ENCODE measurements around the gene RNF4.

RNF4 gene

GRCh38 chr4:2443956-2444740 lies 24.8 kb upstream of the RNF4 start:
- Histone ChIP-seq H3K4me1 (ENCODE audit: control extremely low read depth in 1 of 4, control insufficient read depth in 4 of 4, insufficient read depth in 4 of 4, low read length in 3 of 4) (peaks cover 0 to 16% (median 13%) of the 10 kb centered on the region in 4 experiments), H3K27ac (ENCODE audit: insufficient read depth in 1 of 2, low read depth in 1 of 2, low read length in 2 of 2, poor library complexity in 1 of 2, severe bottlenecking in 2 of 2) (no peak overlapping the region), H3K4me3 (ENCODE audit: control insufficient read depth in 1 of 7, extremely low read depth in 1 of 7, insufficient read depth in 4 of 7, low read depth in 2 of 7, low read length in 6 of 7) (no peak overlapping the region), H3K9me3 (ENCODE audit: control extremely low read depth in 1 of 5, control insufficient read depth in 4 of 5, insufficient read depth in 2 of 5, low read depth in 1 of 5, low read length in 4 of 5) (no peaks in the 10 kb centered on the region), H3K27me3 (replicated peaks in 2 of 5; ENCODE audit: control insufficient read depth in 4 of 5, insufficient read depth in 5 of 5, low read length in 4 of 5) (no peaks in the 10 kb centered on the region), H3K36me3 (ENCODE audit: control insufficient read depth in 4 of 4, insufficient read depth in 4 of 4, low read length in 3 of 4) (no peaks in the 10 kb centered on the region)
- DNase-seq: peak in 2 of 3 donors; percentile 42 to 44
- WGBS (ENCODE audit: insufficient coverage): 84% methylated on average over 4 of the region's 7 CpGs
- CTCF ChIA-PET: interaction anchor here (0.6 to 3.2 kb wide), 13 partner anchors 10 to 91 kb away, joined by 3 to 26 read pairs (median 4); no protein-coding TSS in a partner anchor
- POLR2A ChIA-PET: no interaction called here

GRCh38 chr4:2445130-2445529 lies 23.8 kb upstream of the RNF4 start:
- Histone ChIP-seq H3K36me3 (ENCODE audit: control insufficient read depth in 4 of 4, insufficient read depth in 4 of 4, low read length in 3 of 4) (no peaks in the 10 kb centered on the region), H3K4me3 (ENCODE audit: control insufficient read depth in 1 of 7, extremely low read depth in 1 of 7, insufficient read depth in 4 of 7, low read depth in 2 of 7, low read length in 6 of 7) (no peak overlapping the region), H3K27ac (ENCODE audit: insufficient read depth in 1 of 2, low read depth in 1 of 2, low read length in 2 of 2, poor library complexity in 1 of 2, severe bottlenecking in 2 of 2) (no peak overlapping the region), H3K27me3 (replicated peaks in 2 of 5; ENCODE audit: control insufficient read depth in 4 of 5, insufficient read depth in 5 of 5, low read length in 4 of 5) (no peaks in the 10 kb centered on the region), H3K4me1 (ENCODE audit: control extremely low read depth in 1 of 4, control insufficient read depth in 4 of 4, insufficient read depth in 4 of 4, low read length in 3 of 4) (peaks cover 0 to 16% (median 13%) of the 10 kb centered on the region in 4 experiments), H3K9me3 (ENCODE audit: control extremely low read depth in 1 of 5, control insufficient read depth in 4 of 5, insufficient read depth in 2 of 5, low read depth in 1 of 5, low read length in 4 of 5) (no peaks in the 10 kb centered on the region)
- DNase-seq: no peak
- WGBS (ENCODE audit: insufficient coverage): 94% methylated on average over 6 of the region's 9 CpGs
- CTCF ChIA-PET: interaction anchor here (1.1 to 2.4 kb wide), 6 partner anchors 9 to 91 kb away, joined by 3 to 8 read pairs (median 4); no protein-coding TSS in a partner anchor
- POLR2A ChIA-PET: no interaction called here

GRCh38 chr4:2445571-2445970 lies 23.3 kb upstream of the RNF4 start:
- Histone ChIP-seq H3K27ac (ENCODE audit: insufficient read depth in 1 of 2, low read depth in 1 of 2, low read length in 2 of 2, poor library complexity in 1 of 2, severe bottlenecking in 2 of 2) (no peak overlapping the region), H3K36me3 (ENCODE audit: control insufficient read depth in 4 of 4, insufficient read depth in 4 of 4, low read length in 3 of 4) (no peaks in the 10 kb centered on the region), H3K4me1 (ENCODE audit: control extremely low read depth in 1 of 4, control insufficient read depth in 4 of 4, insufficient read depth in 4 of 4, low read length in 3 of 4) (peaks cover 0 to 16% (median 13%) of the 10 kb centered on the region in 4 experiments), H3K9me3 (ENCODE audit: control extremely low read depth in 1 of 5, control insufficient read depth in 4 of 5, insufficient read depth in 2 of 5, low read depth in 1 of 5, low read length in 4 of 5) (no peaks in the 10 kb centered on the region), H3K27me3 (replicated peaks in 2 of 5; ENCODE audit: control insufficient read depth in 4 of 5, insufficient read depth in 5 of 5, low read length in 4 of 5) (no peaks in the 10 kb centered on the region), H3K4me3 (ENCODE audit: control insufficient read depth in 1 of 7, extremely low read depth in 1 of 7, insufficient read depth in 4 of 7, low read depth in 2 of 7, low read length in 6 of 7) (no peak overlapping the region)
- ChIA-PET POLR2A (no interaction called here), CTCF (interaction anchor here (1.2 to 2.1 kb wide), 3 partner anchors 9 to 19 kb away, joined by 3 to 4 read pairs (median 4); no protein-coding TSS in a partner anchor)
- WGBS (ENCODE audit: insufficient coverage): over 99% methylated on average over 6 of the region's 6 CpGs
- DNase-seq: no peak

- ChIA-PET POLR2A (no interaction called here), CTCF (no interaction called here)
- Histone ChIP-seq H3K27ac (ENCODE audit: insufficient read depth in 1 of 2, low read depth in 1 of 2, low read length in 2 of 2, poor library complexity in 1 of 2, severe bottlenecking in 2 of 2) (no peak overlapping the region), H3K36me3 (ENCODE audit: control insufficient read depth in 4 of 4, insufficient read depth in 4 of 4, low read length in 3 of 4) (no peaks in the 10 kb centered on the region), H3K27me3 (replicated peaks in 2 of 5; ENCODE audit: control insufficient read depth in 4 of 5, insufficient read depth in 5 of 5, low read length in 4 of 5) (no peaks in the 10 kb centered on the region), H3K4me1 (ENCODE audit: control extremely low read depth in 1 of 4, control insufficient read depth in 4 of 4, insufficient read depth in 4 of 4, low read length in 3 of 4) (peaks cover 0 to 12% (median 10%) of the 10 kb centered on the region in 4 experiments), H3K4me3 (ENCODE audit: control insufficient read depth in 1 of 7, extremely low read depth in 1 of 7, insufficient read depth in 4 of 7, low read depth in 2 of 7, low read length in 6 of 7) (no peak overlapping the region), H3K9me3 (ENCODE audit: control extremely low read depth in 1 of 5, control insufficient read depth in 4 of 5, insufficient read depth in 2 of 5, low read depth in 1 of 5, low read length in 4 of 5) (no peaks in the 10 kb centered on the region)
- DNase-seq: no peak
- 97% methylated on average over 3 of the region's 3 CpGs for WGBS (ENCODE audit: insufficient coverage)
These were observed 22.0 kb upstream of the RNF4 start for GRCh38 chr4:2446656-2447564.

GRCh38 chr4:2448589-2448988 lies 20.3 kb upstream of the RNF4 start:
- POLR2A ChIA-PET: no interaction called here

GRCh38 chr4:2449051-2449450 lies 19.9 kb upstream of the RNF4 start:
- Histone ChIP-seq H3K4me1 (ENCODE audit: control extremely low read depth in 1 of 4, control insufficient read depth in 4 of 4, insufficient read depth in 4 of 4, low read length in 3 of 4) (peaks cover 0 to 5% (median 4%) of the 10 kb centered on the region in 4 experiments), H3K27ac (ENCODE audit: insufficient read depth in 1 of 2, low read depth in 1 of 2, low read length in 2 of 2, poor library complexity in 1 of 2, severe bottlenecking in 2 of 2) (no peak overlapping the region), H3K4me3 (ENCODE audit: control insufficient read depth in 1 of 7, extremely low read depth in 1 of 7, insufficient read depth in 4 of 7, low read depth in 2 of 7, low read length in 6 of 7) (no peak overlapping the region), H3K36me3 (ENCODE audit: control insufficient read depth in 4 of 4, insufficient read depth in 4 of 4, low read length in 3 of 4) (no peaks in the 10 kb centered on the region), H3K9me3 (ENCODE audit: control extremely low read depth in 1 of 5, control insufficient read depth in 4 of 5, insufficient read depth in 2 of 5, low read depth in 1 of 5, low read length in 4 of 5) (no peaks in the 10 kb centered on the region), H3K27me3 (replicated peaks in 2 of 5; ENCODE audit: control insufficient read depth in 4 of 5, insufficient read depth in 5 of 5, low read length in 4 of 5) (no peaks in the 10 kb centered on the region)
- DNase-seq: no peak
- ChIA-PET POLR2A (no interaction called here), CTCF (interaction anchor here (1.1 to 3.6 kb wide), 4 partner anchors 11 to 21 kb away, joined by 4 to 14 read pairs (median 4); no protein-coding TSS in a partner anchor)
- 99% methylated on average over 10 of the region's 11 CpGs for WGBS (ENCODE audit: insufficient coverage)

More at GRCh38 chr4:2448589-2448988, 20.3 kb upstream of the RNF4 start:
- peaks cover 0 to 10% (median 9%) of the 10 kb centered on the region in 4 experiments for H3K4me1 ChIP-seq (ENCODE audit: control extremely low read depth in 1 of 4, control insufficient read depth in 4 of 4, insufficient read depth in 4 of 4, low read length in 3 of 4)
- CTCF ChIA-PET: interaction anchor here (1.1 to 1.8 kb wide), 3 partner anchors 12 to 20 kb away, joined by 4 to 5 read pairs (median 4); no protein-coding TSS in a partner anchor
- H3K9me3 ChIP-seq (ENCODE audit: control extremely low read depth in 1 of 5, control insufficient read depth in 4 of 5, insufficient read depth in 2 of 5, low read depth in 1 of 5, low read length in 4 of 5): no peaks in the 10 kb centered on the region
- 93% methylated on average over 7 of the region's 7 CpGs for WGBS (ENCODE audit: insufficient coverage)
- no peak for DNase-seq
- no peaks in the 10 kb centered on the region for H3K36me3 ChIP-seq (ENCODE audit: control insufficient read depth in 4 of 4, insufficient read depth in 4 of 4, low read length in 3 of 4)
- H3K27me3 ChIP-seq (replicated peaks in 2 of 5; ENCODE audit: control insufficient read depth in 4 of 5, insufficient read depth in 5 of 5, low read length in 4 of 5): no peaks in the 10 kb centered on the region
- H3K27ac ChIP-seq (ENCODE audit: insufficient read depth in 1 of 2, low read depth in 1 of 2, low read length in 2 of 2, poor library complexity in 1 of 2, severe bottlenecking in 2 of 2): no peak overlapping the region
- H3K4me3 ChIP-seq (ENCODE audit: control insufficient read depth in 1 of 7, extremely low read depth in 1 of 7, insufficient read depth in 4 of 7, low read depth in 2 of 7, low read length in 6 of 7): no peak overlapping the region
